BJ (cell line): ENCODE results near the gene DNAH7. TPM values are rescaled to one million over a fixed set of nuclear protein-coding genes. Genes with fewer than 3 reads are reported as not detected.

Experiments used
- CTCF ChIA-PET: fragments of 350-600 bp; formaldehyde crosslinking; extraction: SDS; loops from one replicate; lab custom pipeline; 2021; ENCODE audit warnings: antibody characterized with exemption, inconsistent platforms; lab: Yijun Ruan, JAX
- POLR2A ChIA-PET: fragments of 300-600 bp; sonication (Branson Sonifier 250); formaldehyde crosslinking; extraction: SDS; loops from one replicate; lab custom pipeline; 2021; ENCODE audit warnings: antibody characterized with exemption; lab: Charles Lee
- DNase-seq: peaks from one replicate; pipeline ENCODE4 v3.0.0-alpha.2; 2011; ENCODE audit warnings: low read depth
- H3K27me3 ChIP-seq: 2 replicates; pipeline ENCODE4 v1.6.0; 2011; ENCODE audit warnings: low read length; ENCODE audit not compliant: control insufficient read depth, insufficient read depth
- H3K36me3 ChIP-seq: 2 replicates; pipeline ENCODE4 v1.5.1; 2011; ENCODE audit warnings: low read length; ENCODE audit not compliant: control insufficient read depth, insufficient read depth
- H3K4me3 ChIP-seq: 2 replicates; pipeline ENCODE4 v1.5.1; 2011; ENCODE audit warnings: low read depth, mild to moderate bottlenecking, control low read depth, low read length
- CTCF ChIP-seq: IDR thresholded peaks from 2 replicates; pipeline ENCODE4 v1.5.1; 2011; ENCODE audit warnings: low read depth, mild to moderate bottlenecking, control low read depth, inconsistent platforms, low read length, moderate library complexity; ENCODE audit not compliant: insufficient read depth
- polyA plus RNA-seq: library from polyadenylated mRNA; depleted of rRNA; stranded (reverse); fragments of >200 nt; gene quantifications from 2 replicates; pipeline ENCODE4 v1.2.3, GENCODE V29; 2011

The DNAH7 gene
- polyA plus RNA-seq, 1 experiment: 0.15 TPM

- DNase-seq: no peak
- ChIA-PET CTCF (no interaction called here), POLR2A (no interaction called here)
- Histone ChIP-seq H3K4me3 (no peak overlapping the region), H3K27me3 (no peaks in the 10 kb centered on the region), H3K36me3 (no peaks in the 10 kb centered on the region)
- TF ChIP-seq CTCF: no peak
Observed at GRCh38 chr2:195793881-195794280, 274.8 kb downstream of the DNAH7 start.

- Histone ChIP-seq H3K36me3 (no peaks in the 10 kb centered on the region), H3K4me3 (no peak overlapping the region), H3K27me3 (no peaks in the 10 kb centered on the region)
- no peak for TF ChIP-seq CTCF
- DNase-seq: no peak
- ChIA-PET CTCF (no interaction called here), POLR2A (interaction anchor here (0.6 to 0.8 kb wide), 2 partner anchors 10 to 76 kb away, joined by 4 to 5 read pairs; no protein-coding TSS in a partner anchor)
Observed at GRCh38 chr2:195782156-195782555, 286.5 kb downstream of the DNAH7 start.

GRCh38 chr2:195779491-195779890, 289.1 kb downstream of the DNAH7 start:
- H3K36me3 ChIP-seq: no peaks in the 10 kb centered on the region
- POLR2A ChIA-PET: no interaction called here
- H3K27me3 ChIP-seq: no peaks in the 10 kb centered on the region
- no peak for TF ChIP-seq CTCF
- DNase-seq: no peak
- no peak overlapping the region for H3K4me3 ChIP-seq
- CTCF ChIA-PET: interaction anchor here (1.6 kb wide), 1 partner anchor 8 kb away, joined by 3 read pairs; no protein-coding TSS in a partner anchor

- Histone ChIP-seq H3K4me3 (no peak overlapping the region), H3K36me3 (no peaks in the 10 kb centered on the region), H3K27me3 (no peaks in the 10 kb centered on the region)
- TF ChIP-seq CTCF: no peak
- POLR2A ChIA-PET: no interaction called here
- DNase-seq: no peak
- CTCF ChIA-PET: no interaction called here
Observed at GRCh38 chr2:195769975-195770374, 298.7 kb downstream of the DNAH7 start.

- TF ChIP-seq CTCF: no peak
- DNase-seq: no peak
- no peak overlapping the region for H3K4me3 ChIP-seq
- POLR2A ChIA-PET: no interaction called here
- CTCF ChIA-PET: no interaction called here
- no peaks in the 10 kb centered on the region for H3K27me3 ChIP-seq
- H3K36me3 ChIP-seq: no peaks in the 10 kb centered on the region
Observed at GRCh38 chr2:195768431-195768830, 300.2 kb downstream of the DNAH7 start.
